VCaP (cell line): Measurements from ENCODE around the gene SMARCC2.

Experiments used
- H3K27ac ChIP-seq: fragments of 450-650 bp; 2 replicates; pipeline ENCODE4 v1.5.1; 2017
- TF ChIP-seq, protein P1 (sequence below): fragments of 450-650 bp; conservative IDR thresholded peaks from 2 replicates; pipeline ENCODE4 v1.5.1; 2017; ENCODE audit warnings: mild to moderate bottlenecking, moderate library complexity

Gene SMARCC2

DNA sequence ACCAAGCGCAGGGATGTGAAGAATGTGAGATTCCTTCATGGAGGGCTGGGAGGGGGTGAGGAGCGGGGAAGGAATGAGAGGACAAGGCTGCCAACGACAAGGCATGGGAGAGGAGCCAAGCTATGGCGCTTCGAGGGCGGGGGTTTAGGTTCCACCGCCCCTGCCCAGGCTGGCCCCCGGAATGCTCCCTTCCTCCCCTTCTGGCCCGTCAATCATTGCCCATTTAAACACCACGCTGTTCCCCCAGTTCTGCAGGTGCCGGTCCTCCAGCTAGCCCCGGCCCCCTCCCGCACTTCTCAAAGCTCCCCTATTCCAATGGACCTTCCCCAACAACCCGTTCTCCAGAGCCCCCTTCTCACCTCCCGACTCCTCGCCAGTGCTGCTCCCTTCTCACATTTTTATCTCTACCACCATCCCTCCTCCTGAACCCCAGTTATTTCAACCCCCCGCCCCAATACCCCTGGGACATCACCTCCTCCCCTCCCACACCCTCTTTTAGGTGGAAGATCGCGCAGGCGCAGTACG is 32.0 kb upstream of the SMARCC2 start:
- TF ChIP-seq, protein P1, sequence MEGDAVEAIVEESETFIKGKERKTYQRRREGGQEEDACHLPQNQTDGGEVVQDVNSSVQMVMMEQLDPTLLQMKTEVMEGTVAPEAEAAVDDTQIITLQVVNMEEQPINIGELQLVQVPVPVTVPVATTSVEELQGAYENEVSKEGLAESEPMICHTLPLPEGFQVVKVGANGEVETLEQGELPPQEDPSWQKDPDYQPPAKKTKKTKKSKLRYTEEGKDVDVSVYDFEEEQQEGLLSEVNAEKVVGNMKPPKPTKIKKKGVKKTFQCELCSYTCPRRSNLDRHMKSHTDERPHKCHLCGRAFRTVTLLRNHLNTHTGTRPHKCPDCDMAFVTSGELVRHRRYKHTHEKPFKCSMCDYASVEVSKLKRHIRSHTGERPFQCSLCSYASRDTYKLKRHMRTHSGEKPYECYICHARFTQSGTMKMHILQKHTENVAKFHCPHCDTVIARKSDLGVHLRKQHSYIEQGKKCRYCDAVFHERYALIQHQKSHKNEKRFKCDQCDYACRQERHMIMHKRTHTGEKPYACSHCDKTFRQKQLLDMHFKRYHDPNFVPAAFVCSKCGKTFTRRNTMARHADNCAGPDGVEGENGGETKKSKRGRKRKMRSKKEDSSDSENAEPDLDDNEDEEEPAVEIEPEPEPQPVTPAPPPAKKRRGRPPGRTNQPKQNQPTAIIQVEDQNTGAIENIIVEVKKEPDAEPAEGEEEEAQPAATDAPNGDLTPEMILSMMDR = no peak

GRCh38 chr12:56220611-56221231 is 31.4 kb upstream of the SMARCC2 start:
- TF ChIP-seq, protein P1 = no peak
- peak overlapping the region; percentile 98 for H3K27ac ChIP-seq

More for the DNA sequence above, 32.0 kb upstream of the SMARCC2 start:
- H3K27ac ChIP-seq = peak overlapping the region; percentile 98

- H3K27ac ChIP-seq = peak overlapping the region; percentile 98
- TF ChIP-seq, protein P1 = no peak
These were observed 30.6 kb upstream of the SMARCC2 start for GRCh38 chr12:56219840-56220239.

DNA sequence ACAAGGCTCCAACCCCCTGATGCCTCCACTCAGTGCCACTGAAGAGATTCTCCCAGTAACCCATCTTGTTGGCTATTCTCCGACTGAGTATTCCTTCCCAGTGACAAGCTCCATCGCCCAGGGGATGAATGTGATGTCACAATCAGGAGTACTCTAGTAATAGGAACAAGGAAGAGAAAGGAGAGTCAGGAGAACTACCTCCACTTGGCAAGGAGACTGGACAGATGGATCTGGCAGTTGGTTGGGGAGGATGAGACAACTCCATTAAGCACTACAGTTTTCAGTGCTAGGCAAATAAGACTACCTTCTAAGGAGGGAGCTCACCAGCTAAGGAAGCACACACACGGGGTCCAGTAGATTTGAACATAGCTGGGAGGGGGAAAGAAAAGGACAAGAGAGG is 27.2 kb upstream of the SMARCC2 start:
- TF ChIP-seq, protein P1 = no peak
- H3K27ac ChIP-seq = peak overlapping the region; percentile 98

DNA sequence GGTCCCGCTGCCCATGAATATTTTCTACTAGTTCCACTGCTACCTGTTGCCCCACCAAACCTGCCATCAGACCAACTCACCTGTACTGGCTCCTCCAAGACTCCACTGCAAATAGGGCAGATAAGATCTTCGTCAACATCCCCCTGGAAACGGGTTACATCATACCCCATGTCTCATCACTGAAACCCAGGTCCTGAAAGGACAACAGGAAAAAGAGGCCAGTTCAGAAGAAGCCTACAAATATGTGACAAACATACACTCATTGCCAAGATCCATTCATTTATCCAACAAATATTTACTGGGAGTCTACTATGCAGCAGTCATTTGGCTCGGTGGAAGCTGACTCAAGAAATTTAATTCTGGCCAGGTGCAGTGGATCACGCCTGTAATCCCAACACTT is 24.6 kb upstream of the SMARCC2 start:
- TF ChIP-seq, protein P1 = no peak
- H3K27ac ChIP-seq = peak overlapping the region; percentile 98

DNA sequence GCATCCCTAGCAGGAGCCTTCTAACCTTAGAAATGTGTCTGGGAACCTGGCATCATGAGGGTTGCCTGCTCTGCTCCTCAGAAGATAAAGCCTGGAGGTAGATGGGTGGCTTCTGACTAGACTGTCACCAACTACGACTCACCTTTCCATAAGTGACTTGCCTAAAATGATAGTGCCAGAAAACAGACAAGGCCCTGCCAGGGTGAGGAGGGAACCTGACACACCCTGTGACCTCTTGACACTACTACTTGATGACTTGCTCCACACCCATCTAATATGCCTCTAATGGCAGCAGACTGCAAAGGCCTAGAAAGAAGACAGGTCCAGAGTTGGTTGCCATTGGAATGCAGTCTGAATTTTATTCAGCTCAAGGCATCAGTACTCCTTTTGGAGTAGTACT is 23.1 kb upstream of the SMARCC2 start:
- TF ChIP-seq, protein P1 = no peak
- H3K27ac ChIP-seq = 0 out of 2 replicates have a peak overlapping the region, but pooled peaks have one; percentile 28

DNA sequence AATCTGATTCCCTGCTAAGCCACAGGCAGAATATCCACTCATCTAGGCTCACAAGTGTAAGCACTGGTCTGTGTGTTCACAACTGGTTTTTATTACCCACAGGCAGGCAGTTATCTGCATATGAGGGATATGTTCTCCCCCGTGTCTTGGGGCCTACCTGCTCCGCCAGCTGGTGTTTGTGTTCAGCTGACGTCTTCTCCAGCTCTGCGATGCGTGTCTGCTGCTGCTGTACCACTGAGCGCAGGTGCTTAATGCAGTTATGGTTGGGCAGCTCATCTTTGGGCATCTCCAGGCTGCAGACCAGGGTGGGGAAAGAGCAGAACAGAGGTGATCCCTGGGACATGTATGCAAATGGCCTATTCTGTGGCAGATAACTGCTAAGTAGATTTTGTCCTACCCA is 18.7 kb upstream of the SMARCC2 start:
- peak overlapping the region; percentile 14; the same call in 1 of the 2 replicates for H3K27ac ChIP-seq
- TF ChIP-seq, protein P1 = no peak
